Limb (tissue), 2 donors: Measurements from ENCODE around the gene PROCA1.
"Not testable (repeated sequence)": the region's sequence is repeated elsewhere in the genome, so short reads cannot be mapped to it uniquely, and the experiment has no call there.

Experiments used
- DNase-seq, 2 donors: peaks; one replicate each; pipeline ENCODE4 v3.0.0-alpha.2; 2016; ENCODE audit errors: extremely low spot score in 2 of 2

PROCA1 gene

GRCh38 chr17:28675980-28676379 lies 35.7 kb downstream of the PROCA1 start:
- no peak for DNase-seq

- no peak for DNase-seq
Measured at GRCh38 chr17:28675490-28675889, 36.2 kb downstream of the PROCA1 start.

GRCh38 chr17:28669918-28670317 lies 41.8 kb downstream of the PROCA1 start:
- no peak for DNase-seq

GRCh38 chr17:28667870-28668269 lies 43.8 kb downstream of the PROCA1 start:
- no peak for DNase-seq

- DNase-seq, result no peak
Measured at GRCh38 chr17:28665994-28666393, 45.7 kb downstream of the PROCA1 start.

GRCh38 chr17:28663723-28664122 lies 48.0 kb downstream of the PROCA1 start:
- no peak for DNase-seq

GRCh38 chr17:28662527-28662829 lies 49.2 kb downstream of the PROCA1 start:
- DNase-seq, result no peak

GRCh38 chr17:28661635-28662526 lies 49.8 kb downstream of the PROCA1 start, which contains the start of the genes SDF2 and SUPT6H:
Gene SDF2 (minus strand): TSS chr17:28661906. CDS start chr17:28661876, 30 bp downstream.
Gene SUPT6H (plus strand): TSS chr17:28662205. CDS start chr17:28673402, 11,197 bp downstream.
- DNase-seq, result peak; percentile 95 to 97

- not testable (repeated sequence) for DNase-seq
Measured at GRCh38 chr17:28659497-28659881, 52.2 kb downstream of the PROCA1 start.

GRCh38 chr17:28658766-28659496 lies 52.8 kb downstream of the PROCA1 start:
- DNase-seq, result not testable (repeated sequence)

GRCh38 chr17:28658342-28658741 lies 53.3 kb downstream of the PROCA1 start:
- not testable (repeated sequence) for DNase-seq

- no peak for DNase-seq
Measured at GRCh38 chr17:28657756-28658155, 53.9 kb downstream of the PROCA1 start.

GRCh38 chr17:28655160-28655559 lies 56.5 kb downstream of the PROCA1 start:
- DNase-seq, result no peak
